CD4-positive, alpha-beta T cell treated with Interleukin-17A for 1 hour (primary cell): ENCODE measurements around the gene DRC7.
"Not testable (repeated sequence)": the region's sequence is repeated elsewhere in the genome, so short reads cannot be mapped to it uniquely, and the experiment has no call there.

Source experiments
- DNase-seq: peaks from one replicate; pipeline ENCODE4 v3.0.0-alpha.2; 2020

DRC7 gene

GRCh38 chr16:57770361-57770760 lies 75.8 kb downstream of the DRC7 start:
- no peak for DNase-seq

- no peak for DNase-seq
These were observed 76.7 kb downstream of the DRC7 start for GRCh38 chr16:57771141-57771785.

GRCh38 chr16:57773019-57773418 lies 78.4 kb downstream of the DRC7 start:
- DNase-seq = no peak

- DNase-seq = no peak
These were observed 79.2 kb downstream of the DRC7 start for GRCh38 chr16:57773655-57774295.

- DNase-seq = no peak
These were observed 80.2 kb downstream of the DRC7 start for GRCh38 chr16:57774705-57775285.

GRCh38 chr16:57775661-57776469 lies 81.3 kb downstream of the DRC7 start:
- no peak for DNase-seq

GRCh38 chr16:57778658-57779057 lies 84.1 kb downstream of the DRC7 start:
- no peak for DNase-seq

- DNase-seq = not testable (repeated sequence)
These were observed 85.2 kb downstream of the DRC7 start for GRCh38 chr16:57779836-57780235.

GRCh38 chr16:57781349-57781740 lies 86.7 kb downstream of the DRC7 start:
- no peak for DNase-seq
